Upper lobe of left lung (tissue), 4 donors: ENCODE results near the gene KDM4F.

Source experiments
- CTCF ChIP-seq, 6 experiments: fragments of 450-650 bp in 4 of 6; fragments of 200-600 bp in 2 of 6; sonication (generic) in 2 of 6; IDR thresholded peaks; one replicate each; pipeline ENCODE4 v1.5.1; 2016 to 2019; ENCODE audit warnings: antibody characterized with exemption in 6 of 6
- EP300 ChIP-seq, 4 donors: sonication (generic); formaldehyde crosslinking; IDR thresholded peaks; one replicate each; pipeline ENCODE4 v1.5.1; 2017; ENCODE audit warnings: antibody characterized with exemption in 4 of 4, control low read depth in 2 of 4
- POLR2AphosphoS5 ChIP-seq, 2 donors: sonication (generic); formaldehyde crosslinking; IDR thresholded peaks; one replicate each; pipeline ENCODE4 v1.5.1; 2017; ENCODE audit warnings: antibody characterized with exemption in 2 of 2

- TF ChIP-seq EP300 (IDR thresholded peaks at IDR 0.05) = no peak
- peak; percentile 61 to 90 (median 68) for TF ChIP-seq CTCF (IDR thresholded peaks at IDR 0.05)
- peak; percentile 75 to 87 for TF ChIP-seq POLR2AphosphoS5 (IDR thresholded peaks at IDR 0.05)
Observed at GRCh38 chr11:95067039-95067840, 18.0 kb downstream of the KDM4F start.
